Camera-type eye (tissue), 1 donor: ENCODE results near the gene ADGRG1. TPM values are rescaled to one million over a fixed set of nuclear protein-coding genes. Genes with fewer than 3 reads are reported as not detected.

Source experiments
- total RNA-seq: library from RNA; depleted of rRNA; stranded (reverse); fragments of >200 nt; gene quantifications from one replicate; pipeline ENCODE4 v1.2.3, GENCODE V29; 2014

Gene ADGRG1
- 18.3 TPM for total RNA-seq

GRCh38 chr16:57628008-57628781, at the start of gene ADGRG1:
TSS of gene ADGRG1 (plus strand) at chr16:57628630. CDS start at chr16:57650288, 21,658 bp downstream.

DNA sequence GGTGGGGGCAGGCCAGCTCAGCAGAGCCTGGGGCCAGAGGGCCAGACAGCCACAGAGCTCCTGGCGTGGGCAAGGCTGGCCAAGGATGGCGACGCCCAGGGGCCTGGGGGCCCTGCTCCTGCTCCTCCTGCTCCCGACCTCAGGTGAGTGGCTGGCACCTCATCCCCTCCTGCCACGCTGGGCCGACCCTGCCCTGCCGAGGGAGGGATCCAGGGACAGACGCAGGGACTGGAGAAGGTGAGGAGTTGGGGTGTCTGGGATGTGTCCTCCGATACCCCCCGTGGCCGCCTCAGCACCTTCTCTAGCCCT, 39.8 kb downstream of the ADGRG1 start, which contains the start of gene ADGRG3:
Gene ADGRG3 (plus strand): TSS at position 44 of the 309 bp plus-strand sequence. CDS start 42 bp downstream, at position 86.

GRCh38 chr16:57694725-57695679, 66.6 kb downstream of the ADGRG1 start, which contains the start of gene DRC7:
TSS of gene DRC7 (plus strand) at chr16:57694806. CDS start at chr16:57697950, 3,144 bp downstream.

Other genes with a start within 250 kb of the ADGRG1 start
- gene CCL17, start 223.9 kb upstream of the ADGRG1 start, total RNA-seq = not detected
- 54.2 TPM for gene CIAPIN1, start 181.2 kb upstream of the ADGRG1 start, total RNA-seq
- gene COQ9, start 181.2 kb upstream of the ADGRG1 start, total RNA-seq = 50.6 TPM
- 88.6 TPM for gene POLR2C, start 166.0 kb upstream of the ADGRG1 start, total RNA-seq
- 27.1 TPM for gene DOK4, start 142.1 kb upstream of the ADGRG1 start, total RNA-seq
- 17.3 TPM for gene CCDC102A, start 92.1 kb upstream of the ADGRG1 start, total RNA-seq
- 0.11 TPM for gene ADGRG5, start 86.0 kb upstream of the ADGRG1 start, total RNA-seq
- 1.4 TPM for gene ADGRG3, start 39.7 kb downstream of the ADGRG1 start, total RNA-seq
- gene DRC7, start 66.2 kb downstream of the ADGRG1 start, total RNA-seq = 0.16 TPM
- gene KATNB1, start 107.1 kb downstream of the ADGRG1 start, total RNA-seq = 30.8 TPM
- gene KIFC3, start 173.9 kb downstream of the ADGRG1 start, total RNA-seq = 84.1 TPM